Skeletal muscle satellite cell (primary cell): ENCODE measurements around the gene TAPT1. TPM values are rescaled to one million over a fixed set of nuclear protein-coding genes. Genes with fewer than 3 reads are reported as not detected.

Experiments used
- small RNA-seq: library from RNA; depleted of rRNA; stranded (forward); fragments of <200 nt; gene quantifications from one replicate; pipeline ENCODE3, GENCODE V24; 2012

The TAPT1 gene

Small RNA genes lying within 50 kb of the gene (small RNA-seq; reads per million reads assigned to genes)
- not detected for gene RPS21P4
